ENCODE data around the gene OSBPL8. TPM values are rescaled to one million over a fixed set of nuclear protein-coding genes. Genes with fewer than 3 reads are reported as not detected.

OSBPL8 gene
- total and polyA plus RNA-seq, 7 donors, result 7.6 to 64.3 (median 44.8) TPM

GRCh38 chr12:76446090-76446489 lies 113.5 kb downstream of the OSBPL8 start:
- no peak overlapping the region for H3K27ac ChIP-seq
- intact Hi-C loops (cut with DNase I), result no loop called here
- H3K4me1 ChIP-seq, result peaks cover 0 to 11% (median 2%) of the 10 kb centered on the region in 4 donors
- WGBS, 2 donors, result 94 to 97% methylated on average over 1 of the region's 1 CpG
- H3K27me3 ChIP-seq, result no peaks in the 10 kb centered on the region
- TF ChIP-seq POLR2AphosphoS5 (IDR thresholded peaks at IDR 0.05), result no peak
- TF ChIP-seq CTCF (IDR thresholded peaks at IDR 0.05), result no peak
- TF ChIP-seq POLR2A (IDR thresholded peaks at IDR 0.05), result no peak
- no peak for TF ChIP-seq EP300 (IDR thresholded peaks at IDR 0.05)
- no peak overlapping the region for H3K4me3 ChIP-seq
- no peak for DNase-seq
- H3K9me3 ChIP-seq, result no peaks in the 10 kb centered on the region
- no peaks in the 10 kb centered on the region for H3K36me3 ChIP-seq

GRCh38 chr12:76445462-76445861 lies 114.1 kb downstream of the OSBPL8 start:
- H3K27ac ChIP-seq, result no peak overlapping the region
- 92 to 93% methylated on average over 1 of the region's 1 CpG for WGBS, 2 donors
- intact Hi-C loops (cut with DNase I), result no loop called here
- no peaks in the 10 kb centered on the region for H3K27me3 ChIP-seq
- no peak for DNase-seq
- H3K9me3 ChIP-seq, result no peaks in the 10 kb centered on the region
- no peak overlapping the region for H3K4me3 ChIP-seq
- TF ChIP-seq POLR2AphosphoS5 (IDR thresholded peaks at IDR 0.05) (no peak), EP300 (IDR thresholded peaks at IDR 0.05) (no peak), POLR2A (IDR thresholded peaks at IDR 0.05) (no peak), CTCF (IDR thresholded peaks at IDR 0.05) (no peak)
- H3K4me1 ChIP-seq, result peaks cover 0 to 13% (median 2%) of the 10 kb centered on the region in 4 donors
- no peaks in the 10 kb centered on the region for H3K36me3 ChIP-seq

- DNase-seq, result no peak
- intact Hi-C loops (cut with DNase I), result no loop called here
- no peaks in the 10 kb centered on the region for H3K36me3 ChIP-seq
- 84 to 92% methylated on average over 1 of the region's 1 CpG for WGBS, 2 donors
- H3K27ac ChIP-seq, result no peak overlapping the region
- H3K9me3 ChIP-seq, result no peaks in the 10 kb centered on the region
- H3K4me3 ChIP-seq, result no peak overlapping the region
- TF ChIP-seq POLR2A (IDR thresholded peaks at IDR 0.05) (no peak), CTCF (IDR thresholded peaks at IDR 0.05) (no peak), EP300 (IDR thresholded peaks at IDR 0.05) (no peak), POLR2AphosphoS5 (IDR thresholded peaks at IDR 0.05) (no peak)
- H3K4me1 ChIP-seq, result peaks cover 0 to 23% (median 4%) of the 10 kb centered on the region in 4 donors
- H3K27me3 ChIP-seq, result no peaks in the 10 kb centered on the region
Observed at GRCh38 chr12:76444408-76444984, 115.1 kb downstream of the OSBPL8 start.

- H3K4me3 ChIP-seq, result no peak overlapping the region
- no peaks in the 10 kb centered on the region for H3K9me3 ChIP-seq
- 84 to 95% methylated on average over 3 of the region's 3 CpGs for WGBS, 2 donors
- no peak for DNase-seq
- intact Hi-C loops (cut with DNase I), result no loop called here
- no peak for TF ChIP-seq CTCF (IDR thresholded peaks at IDR 0.05)
- no peak for TF ChIP-seq EP300 (IDR thresholded peaks at IDR 0.05)
- no peak for TF ChIP-seq POLR2A (IDR thresholded peaks at IDR 0.05)
- TF ChIP-seq POLR2AphosphoS5 (IDR thresholded peaks at IDR 0.05), result no peak
- H3K27ac ChIP-seq, result no peak overlapping the region
- H3K4me1 ChIP-seq, result peaks cover 0 to 23% (median 2%) of the 10 kb centered on the region in 4 donors
- no peaks in the 10 kb centered on the region for H3K27me3 ChIP-seq
- no peaks in the 10 kb centered on the region for H3K36me3 ChIP-seq
Observed at GRCh38 chr12:76441016-76441415, 118.6 kb downstream of the OSBPL8 start.

- DNase-seq, result no peak
- no peak for TF ChIP-seq POLR2AphosphoS5 (IDR thresholded peaks at IDR 0.05)
- no peak for TF ChIP-seq CTCF (IDR thresholded peaks at IDR 0.05)
- TF ChIP-seq POLR2A (IDR thresholded peaks at IDR 0.05), result no peak
- TF ChIP-seq EP300 (IDR thresholded peaks at IDR 0.05), result no peak
- intact Hi-C loops (cut with DNase I), result no loop called here
- Histone ChIP-seq H3K4me3 (no peak overlapping the region), H3K4me1 (no peaks in the 10 kb centered on the region), H3K27me3 (no peaks in the 10 kb centered on the region), H3K27ac (no peak overlapping the region), H3K9me3 (peaks cover 0 to 16% (median 3%) of the 10 kb centered on the region in 4 donors), H3K36me3 (no peaks in the 10 kb centered on the region)
Observed at GRCh38 chr12:76432733-76433132, 126.8 kb downstream of the OSBPL8 start.

Measured in sigmoid colon (tissue), 7 donors.